ENCODE results near the gene TFB2M.

DNA sequence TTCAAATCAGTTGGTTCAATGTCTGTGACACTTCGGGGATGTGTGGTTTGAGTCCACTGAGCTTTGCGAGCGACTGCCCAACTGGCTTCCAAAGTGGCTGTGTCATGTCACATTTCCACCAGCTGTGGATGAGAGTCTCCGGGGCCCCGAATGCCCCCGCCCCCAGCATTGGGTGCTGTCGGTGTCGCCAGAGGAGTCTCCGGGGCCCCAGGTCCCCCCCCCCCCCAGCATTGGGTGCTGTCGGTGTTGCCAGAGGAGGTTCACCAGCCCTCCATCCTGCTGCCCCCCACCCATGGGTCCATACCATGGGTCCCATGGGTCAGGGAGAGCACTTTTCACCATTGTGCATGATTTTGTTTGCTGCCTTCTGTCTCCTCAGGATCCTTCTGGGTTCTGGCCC is 49.9 kb downstream of the TFB2M start:
- TF ChIP-seq, protein P1, sequence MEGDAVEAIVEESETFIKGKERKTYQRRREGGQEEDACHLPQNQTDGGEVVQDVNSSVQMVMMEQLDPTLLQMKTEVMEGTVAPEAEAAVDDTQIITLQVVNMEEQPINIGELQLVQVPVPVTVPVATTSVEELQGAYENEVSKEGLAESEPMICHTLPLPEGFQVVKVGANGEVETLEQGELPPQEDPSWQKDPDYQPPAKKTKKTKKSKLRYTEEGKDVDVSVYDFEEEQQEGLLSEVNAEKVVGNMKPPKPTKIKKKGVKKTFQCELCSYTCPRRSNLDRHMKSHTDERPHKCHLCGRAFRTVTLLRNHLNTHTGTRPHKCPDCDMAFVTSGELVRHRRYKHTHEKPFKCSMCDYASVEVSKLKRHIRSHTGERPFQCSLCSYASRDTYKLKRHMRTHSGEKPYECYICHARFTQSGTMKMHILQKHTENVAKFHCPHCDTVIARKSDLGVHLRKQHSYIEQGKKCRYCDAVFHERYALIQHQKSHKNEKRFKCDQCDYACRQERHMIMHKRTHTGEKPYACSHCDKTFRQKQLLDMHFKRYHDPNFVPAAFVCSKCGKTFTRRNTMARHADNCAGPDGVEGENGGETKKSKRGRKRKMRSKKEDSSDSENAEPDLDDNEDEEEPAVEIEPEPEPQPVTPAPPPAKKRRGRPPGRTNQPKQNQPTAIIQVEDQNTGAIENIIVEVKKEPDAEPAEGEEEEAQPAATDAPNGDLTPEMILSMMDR (IDR thresholded peaks at IDR 0.05), result no peak
- TF ChIP-seq POLR2AphosphoS5 (IDR thresholded peaks at IDR 0.05; ENCODE audit: insufficient read depth in 1 of 2, low read depth in 1 of 2), result no peak
- no peak for TF ChIP-seq POLR2A (IDR thresholded peaks at IDR 0.05)
